NCI-H460 (cell line): ENCODE results near the gene NANOS3. TPM values are rescaled to one million over a fixed set of nuclear protein-coding genes. Genes with fewer than 3 reads are reported as not detected.

ENCODE experiments used
- DNase-seq: peaks from one replicate; pipeline ENCODE4 v3.0.0-alpha.2; 2016; ENCODE audit warnings: low read depth; ENCODE audit errors: extremely low read depth
- polyA plus RNA-seq: library from polyadenylated mRNA; depleted of rRNA; stranded (reverse); fragments of >200 nt; gene quantifications from 2 replicates; pipeline ENCODE4 v1.2.3, GENCODE V29; 2014; cell fraction: nucleus; rRNA removed
- total RNA-seq: library from RNA; depleted of rRNA; stranded (reverse); fragments of >200 nt; shearing (Covaris generic); gene quantifications from 2 replicates; pipeline ENCODE4 v1.2.3, GENCODE V29; 2014; rRNA removed

Gene NANOS3
- total RNA-seq, result not detected in 2 replicates
- not detected in 2 replicates for polyA plus RNA-seq

- DNase-seq, result no peak
Measured at GRCh38 chr19:13876834-13877233, at the start of gene NANOS3. Gene NANOS3 (plus strand): TSS chr19:13877134. CDS start chr19:13877249, 115 bp downstream.

GRCh38 chr19:13827656-13828055 lies 49.3 kb upstream of the NANOS3 start:
- no peak for DNase-seq

- no peak for DNase-seq
Measured at GRCh38 chr19:13830114-13830740, 46.7 kb upstream of the NANOS3 start.

GRCh38 chr19:13830741-13831536 lies 46.0 kb upstream of the NANOS3 start:
- no peak for DNase-seq

- no peak for DNase-seq
Measured at GRCh38 chr19:13831537-13832467, 45.1 kb upstream of the NANOS3 start.

GRCh38 chr19:13833330-13834243 lies 43.3 kb upstream of the NANOS3 start:
- DNase-seq, result peak; percentile 81

- no peak for DNase-seq
Measured at GRCh38 chr19:13834244-13835069, 42.5 kb upstream of the NANOS3 start.

GRCh38 chr19:13835791-13836723 lies 40.9 kb upstream of the NANOS3 start:
- no peak for DNase-seq

GRCh38 chr19:13838435-13839129 lies 38.4 kb upstream of the NANOS3 start:
- no peak for DNase-seq

- DNase-seq, result peak; percentile 72
Measured at GRCh38 chr19:13839130-13839937, 37.6 kb upstream of the NANOS3 start.

GRCh38 chr19:13839938-13840304 lies 37.0 kb upstream of the NANOS3 start:
- DNase-seq, result no peak

- DNase-seq, result peak; percentile 77
Measured at GRCh38 chr19:13840305-13841085, 36.4 kb upstream of the NANOS3 start.

- no peak for DNase-seq
Measured at GRCh38 chr19:13841086-13841961, 35.6 kb upstream of the NANOS3 start.

GRCh38 chr19:13841962-13842290 lies 35.0 kb upstream of the NANOS3 start:
- DNase-seq, result no peak
